MM.1S (cell line): Measurements from ENCODE around the gene NCAPD3.

Source experiments
- CTCF ChIP-seq: fragments of 300-600 bp; sonication (generic); IDR thresholded peaks from 2 replicates; pipeline ENCODE4 v1.5.1; 2016; ENCODE audit warnings: antibody characterized with exemption, low read length, mixed read lengths
- EZH2 ChIP-seq: fragments of 300-600 bp; sonication (generic); optimal IDR thresholded peaks from 2 replicates; pipeline ENCODE3; 2017; ENCODE audit warnings: low read depth, mild to moderate bottlenecking, antibody characterized with exemption, low read length, mixed read lengths
- EZH2phosphoT487 ChIP-seq: fragments of 300-600 bp; sonication (generic); IDR thresholded peaks from 2 replicates; pipeline ENCODE4 v1.6.1; 2018; ENCODE audit warnings: antibody characterized with exemption, low read length

DNA sequence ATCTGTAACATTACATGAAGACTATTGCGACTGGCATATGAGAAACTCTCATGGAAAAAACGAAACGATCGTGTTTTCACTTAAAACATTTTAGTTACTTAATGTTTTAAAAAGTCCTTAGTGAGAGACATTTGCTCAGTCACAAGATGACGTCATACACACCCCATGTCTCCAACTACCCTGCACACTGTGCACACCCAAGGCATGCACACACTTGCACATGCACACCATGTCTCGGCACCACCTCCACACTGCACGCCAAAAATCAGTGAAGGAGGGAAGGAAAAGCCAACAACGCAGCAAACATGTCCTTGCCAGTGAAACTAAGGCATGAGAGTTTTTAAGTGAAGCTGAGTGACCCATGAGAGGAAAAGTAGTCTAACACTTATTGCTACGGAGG is 18.0 kb downstream of the NCAPD3 start:
- no peak for TF ChIP-seq CTCF
- TF ChIP-seq EZH2phosphoT487, result no peak
- TF ChIP-seq EZH2, result no peak
